ENCODE results near the gene IGDCC3.

DNA sequence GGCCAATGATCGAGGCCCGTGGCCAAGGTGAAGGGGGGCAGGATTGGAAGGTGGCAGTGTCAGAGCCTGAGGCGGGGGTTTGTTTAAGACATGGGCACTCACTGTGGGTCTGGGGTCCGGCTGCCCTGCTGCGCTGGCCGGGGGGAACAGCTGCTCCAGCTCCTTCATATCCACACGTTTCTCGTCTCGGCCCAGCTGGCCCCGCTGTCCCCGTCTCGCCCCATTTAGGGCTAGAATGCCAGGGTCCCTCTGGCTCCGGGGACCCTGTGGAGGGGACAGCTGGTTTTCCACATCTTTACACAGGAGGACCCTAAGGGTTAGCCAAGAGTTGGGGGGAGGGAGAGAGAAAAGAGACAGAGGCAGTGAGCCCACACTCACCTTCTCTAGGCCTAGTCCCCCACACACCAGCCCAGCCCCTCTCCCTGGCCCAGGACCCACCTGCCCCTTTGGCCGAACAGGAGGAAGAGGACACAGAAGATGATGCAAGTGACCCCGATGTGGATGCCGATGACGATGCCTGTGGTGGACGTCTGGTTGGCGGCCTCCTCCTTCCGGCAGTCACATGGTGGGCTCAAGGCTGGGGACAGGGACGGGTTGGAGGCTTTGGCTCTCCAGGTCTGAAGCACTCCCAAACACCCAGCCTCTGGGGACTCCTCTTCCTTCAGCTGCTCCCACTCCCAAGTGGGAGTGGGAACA, 48.4 kb downstream of the IGDCC3 start:
- TF ChIP-seq, protein P1, sequence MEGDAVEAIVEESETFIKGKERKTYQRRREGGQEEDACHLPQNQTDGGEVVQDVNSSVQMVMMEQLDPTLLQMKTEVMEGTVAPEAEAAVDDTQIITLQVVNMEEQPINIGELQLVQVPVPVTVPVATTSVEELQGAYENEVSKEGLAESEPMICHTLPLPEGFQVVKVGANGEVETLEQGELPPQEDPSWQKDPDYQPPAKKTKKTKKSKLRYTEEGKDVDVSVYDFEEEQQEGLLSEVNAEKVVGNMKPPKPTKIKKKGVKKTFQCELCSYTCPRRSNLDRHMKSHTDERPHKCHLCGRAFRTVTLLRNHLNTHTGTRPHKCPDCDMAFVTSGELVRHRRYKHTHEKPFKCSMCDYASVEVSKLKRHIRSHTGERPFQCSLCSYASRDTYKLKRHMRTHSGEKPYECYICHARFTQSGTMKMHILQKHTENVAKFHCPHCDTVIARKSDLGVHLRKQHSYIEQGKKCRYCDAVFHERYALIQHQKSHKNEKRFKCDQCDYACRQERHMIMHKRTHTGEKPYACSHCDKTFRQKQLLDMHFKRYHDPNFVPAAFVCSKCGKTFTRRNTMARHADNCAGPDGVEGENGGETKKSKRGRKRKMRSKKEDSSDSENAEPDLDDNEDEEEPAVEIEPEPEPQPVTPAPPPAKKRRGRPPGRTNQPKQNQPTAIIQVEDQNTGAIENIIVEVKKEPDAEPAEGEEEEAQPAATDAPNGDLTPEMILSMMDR (IDR thresholded peaks at IDR 0.05): no peak
- TF ChIP-seq ZFX (IDR thresholded peaks at IDR 0.05; ENCODE audit: borderline replicate concordance): no peak

Data from 22Rv1 (cell line).